SK-N-SH (cell line): ENCODE data around the gene ARHGAP8. TPM values are rescaled to one million over a fixed set of nuclear protein-coding genes. Genes with fewer than 3 reads are reported as not detected.

Experiments
- CTCF ChIA-PET: fragments of 300-600, 350-600 bp; formaldehyde crosslinking; extraction: SDS; loops from one replicate; lab custom pipeline; 2021; lab: Yijun Ruan, JAX
- POLR2A ChIA-PET: fragments of 350-600 bp; sonication (Branson Sonifier 250); formaldehyde crosslinking; extraction: SDS; loops from one replicate; lab custom pipeline; 2020; ENCODE audit warnings: antibody characterized with exemption, inconsistent platforms; lab: Yijun Ruan, JAX
- DNase-seq: peaks from one replicate; pipeline ENCODE4 v3.0.0; 2012
- H2AFZ ChIP-seq: fragments of 200-600 bp; sonication (generic); 2 replicates; pipeline ENCODE4 v1.8.1; 2016; ENCODE audit warnings: antibody characterized with exemption, mild to moderate bottlenecking, low read depth
- H3F3A ChIP-seq: fragments of 200-600 bp; sonication (generic); replicated peaks from 2 replicates; pipeline ENCODE3; 2016; ENCODE audit warnings: antibody characterized with exemption, mild to moderate bottlenecking; ENCODE audit not compliant: insufficient read depth
- H3K27ac ChIP-seq, 2 experiments: fragments of 200-500 bp in 1 of 2; fragments of 200-600 bp in 1 of 2; sonication (Bioruptor generic) in 1 of 2; sonication (generic), shearing (Covaris generic) in 1 of 2; 2 replicates each; pipeline versions ENCODE4 v1.5.1 to v1.6.1; 2014 to 2016; ENCODE audit warnings: low read depth in 2 of 2, inconsistent platforms in 1 of 2, low read length in 1 of 2, mild to moderate bottlenecking in 1 of 2, mixed read lengths in 1 of 2
- H3K27me3 ChIP-seq: fragments of 200-600 bp; sonication (generic), shearing (Covaris generic); 2 replicates; pipeline ENCODE4 v1.6.1; 2016; ENCODE audit warnings: mixed run types; ENCODE audit not compliant: insufficient read depth
- H3K36me3 ChIP-seq, 2 experiments: fragments of 200-500 bp in 1 of 2; fragments of 200-600 bp in 1 of 2; sonication (Bioruptor generic) in 1 of 2; sonication (generic) in 1 of 2; replicated peaks in 1 of 2; 2 replicates each; pipeline versions ENCODE3 to v1.5.1; 2014 to 2016; ENCODE audit warnings: low read length in 1 of 2, mild to moderate bottlenecking in 1 of 2; ENCODE audit not compliant: insufficient read depth in 2 of 2, control insufficient read depth in 1 of 2
- H3K4me1 ChIP-seq, 2 experiments: fragments of 200-500 bp in 1 of 2; fragments of 200-600 bp in 1 of 2; sonication (Bioruptor generic) in 1 of 2; sonication (generic), shearing (Covaris generic) in 1 of 2; 2 replicates each; pipeline versions ENCODE4 v1.5.1 to v1.6.1; 2014 to 2016; ENCODE audit warnings: low read depth in 1 of 2, low read length in 1 of 2, mixed run types in 1 of 2; ENCODE audit not compliant: insufficient read depth in 2 of 2, control insufficient read depth in 1 of 2
- H3K4me2 ChIP-seq: fragments of 200-600 bp; sonication (generic), shearing (Covaris generic); 2 replicates; pipeline ENCODE4 v1.6.1; 2017; ENCODE audit warnings: mixed run types
- H3K4me3 ChIP-seq, 2 experiments: fragments of 200-500 bp in 1 of 2; fragments of 200-600 bp in 1 of 2; sonication (Bioruptor generic) in 1 of 2; sonication (generic), shearing (Covaris generic) in 1 of 2; 2 replicates each; pipeline versions ENCODE4 v1.5.1 to v1.8.1; 2014 to 2016; ENCODE audit warnings: low read depth in 2 of 2, inconsistent platforms in 1 of 2, low read length in 1 of 2, mild to moderate bottlenecking in 1 of 2, mixed read lengths in 1 of 2, moderate library complexity in 1 of 2
- H3K79me2 ChIP-seq: fragments of 200-600 bp; sonication (generic); 2 replicates; pipeline ENCODE4 v1.8.1; 2017; ENCODE audit warnings: mild to moderate bottlenecking; ENCODE audit not compliant: insufficient read depth
- H3K9ac ChIP-seq: fragments of 200-600 bp; sonication (generic); 2 replicates; pipeline ENCODE4 v1.6.1; 2017; ENCODE audit warnings: mixed run types
- H3K9me2 ChIP-seq: fragments of 200-600 bp; sonication (generic); 2 replicates; pipeline ENCODE4 v1.6.1; 2017; ENCODE audit warnings: mixed run types
- H3K9me3 ChIP-seq: fragments of 200-600 bp; sonication (generic); 2 replicates; pipeline ENCODE4 v1.6.1; 2017; ENCODE audit warnings: mixed run types, mild to moderate bottlenecking, moderate library complexity
- H4K20me1 ChIP-seq: fragments of 200-600 bp; sonication (generic); 2 replicates; pipeline ENCODE4 v1.6.1; 2017; ENCODE audit warnings: mild to moderate bottlenecking, mixed run types; ENCODE audit not compliant: insufficient read depth
- GABPA ChIP-seq: IDR thresholded peaks from 2 replicates; pipeline ENCODE4 v1.4.0; 2012; ENCODE audit warnings: low read depth, mild to moderate bottlenecking
- GATA2 ChIP-seq: sonication (generic); formaldehyde crosslinking; IDR thresholded peaks from 2 replicates; pipeline ENCODE4 v1.5.0; 2020; ENCODE audit warnings: mild to moderate bottlenecking, missing genetic modification reagents
- PBX3 ChIP-seq: IDR thresholded peaks from 2 replicates; pipeline ENCODE4; 2012
- ZBTB33 ChIP-seq: IDR thresholded peaks from 2 replicates; pipeline ENCODE4 v1.4.0; 2012; ENCODE audit warnings: low read depth, borderline replicate concordance
- WGBS: methylation state at CpG from one replicate; pipeline ENCODE4 v1.1.6; 2017; ENCODE audit warnings: low lambda C conversion rate; 5-methylcytosine and 5-hydroxymethylcytosine counted together
- polyA plus RNA-seq, 3 experiments: library from polyadenylated mRNA; depleted of rRNA; stranded (reverse); fragments of >200 nt; gene quantifications; 2 replicates each; pipeline ENCODE4 v1.2.3, GENCODE V29; 2012

ARHGAP8 gene
- polyA plus RNA-seq, 1 of the 3 experiments (the other 2 are of a cell fraction), result 0.08 TPM

- CTCF ChIA-PET, result interaction anchor here (1.0 to 1.7 kb wide), 3 partner anchors 19 to 32 kb away, joined by 3 to 5 read pairs (median 3); no protein-coding TSS in a partner anchor
Observed at GRCh38 chr22:44795701-44796630, 43.6 kb downstream of the ARHGAP8 start.

GRCh38 chr22:44797181-44797725, 44.9 kb downstream of the ARHGAP8 start:
- CTCF ChIA-PET, result interaction anchor here (0.9 to 1.7 kb wide), 3 partner anchors 23 to 61 kb away, joined by 3 to 5 read pairs (median 3); no protein-coding TSS in a partner anchor

More at GRCh38 chr22:44795701-44796630, 43.6 kb downstream of the ARHGAP8 start:
- Histone ChIP-seq H3K27ac (no peak overlapping the region), H2AFZ (no peak overlapping the region), H3F3A (no peaks in the 10 kb centered on the region), H3K4me1 (peaks cover 0 to 19% of the 10 kb centered on the region in 2 experiments; a peak in 1 of 4 replicates)
- TF ChIP-seq ZBTB33 (no peak), PBX3 (no peak), GATA2 (CRISPR knock-in tag) (no peak)
- TF ChIP-seq, all 33 proteins: peak for 0
- POLR2A ChIA-PET, result no interaction called here
- no peaks in the 10 kb centered on the region for H3K9me3 ChIP-seq
- H3K4me3 ChIP-seq, result no peak overlapping the region
- 69% methylated on average over 11 of the region's 18 CpGs for WGBS
- H3K9me2 ChIP-seq, result no peaks in the 10 kb centered on the region
- H3K79me2 ChIP-seq, result no peaks in the 10 kb centered on the region
- H3K9ac ChIP-seq, result no peak overlapping the region
- no peak for DNase-seq
- no peaks in the 10 kb centered on the region for H3K27me3 ChIP-seq
- H3K36me3 ChIP-seq, result no peaks in the 10 kb centered on the region
- no peaks in the 10 kb centered on the region for H4K20me1 ChIP-seq
- H3K4me2 ChIP-seq, result no peak overlapping the region

More at GRCh38 chr22:44797181-44797725, 44.9 kb downstream of the ARHGAP8 start:
- WGBS, result 68% methylated on average over 9 of the region's 9 CpGs
- no peaks in the 10 kb centered on the region for H3K36me3 ChIP-seq
- no peak overlapping the region for H3K4me2 ChIP-seq
- H2AFZ ChIP-seq, result no peak overlapping the region
- no peaks in the 10 kb centered on the region for H4K20me1 ChIP-seq
- H3K79me2 ChIP-seq, result no peaks in the 10 kb centered on the region
- H3K9me3 ChIP-seq, result no peaks in the 10 kb centered on the region
- peaks cover 9% of the 10 kb centered on the region; the same call in 1 of the 2 replicates for H3K27me3 ChIP-seq
- no peaks in the 10 kb centered on the region for H3K9me2 ChIP-seq
- peaks cover 0 to 19% of the 10 kb centered on the region in 2 experiments; a peak in 1 of 4 replicates for H3K4me1 ChIP-seq
- no peak overlapping the region for H3K4me3 ChIP-seq
- H3K9ac ChIP-seq, result no peak overlapping the region
- DNase-seq, result no peak
- TF ChIP-seq GABPA (no peak), GATA2 (CRISPR knock-in tag) (peak; percentile 42)
- no peak overlapping the region for H3K27ac ChIP-seq
- H3F3A ChIP-seq, result no peaks in the 10 kb centered on the region
- POLR2A ChIA-PET, result no interaction called here
